ENCODE data around the gene SLC4A3.

SLC4A3 gene

DNA sequence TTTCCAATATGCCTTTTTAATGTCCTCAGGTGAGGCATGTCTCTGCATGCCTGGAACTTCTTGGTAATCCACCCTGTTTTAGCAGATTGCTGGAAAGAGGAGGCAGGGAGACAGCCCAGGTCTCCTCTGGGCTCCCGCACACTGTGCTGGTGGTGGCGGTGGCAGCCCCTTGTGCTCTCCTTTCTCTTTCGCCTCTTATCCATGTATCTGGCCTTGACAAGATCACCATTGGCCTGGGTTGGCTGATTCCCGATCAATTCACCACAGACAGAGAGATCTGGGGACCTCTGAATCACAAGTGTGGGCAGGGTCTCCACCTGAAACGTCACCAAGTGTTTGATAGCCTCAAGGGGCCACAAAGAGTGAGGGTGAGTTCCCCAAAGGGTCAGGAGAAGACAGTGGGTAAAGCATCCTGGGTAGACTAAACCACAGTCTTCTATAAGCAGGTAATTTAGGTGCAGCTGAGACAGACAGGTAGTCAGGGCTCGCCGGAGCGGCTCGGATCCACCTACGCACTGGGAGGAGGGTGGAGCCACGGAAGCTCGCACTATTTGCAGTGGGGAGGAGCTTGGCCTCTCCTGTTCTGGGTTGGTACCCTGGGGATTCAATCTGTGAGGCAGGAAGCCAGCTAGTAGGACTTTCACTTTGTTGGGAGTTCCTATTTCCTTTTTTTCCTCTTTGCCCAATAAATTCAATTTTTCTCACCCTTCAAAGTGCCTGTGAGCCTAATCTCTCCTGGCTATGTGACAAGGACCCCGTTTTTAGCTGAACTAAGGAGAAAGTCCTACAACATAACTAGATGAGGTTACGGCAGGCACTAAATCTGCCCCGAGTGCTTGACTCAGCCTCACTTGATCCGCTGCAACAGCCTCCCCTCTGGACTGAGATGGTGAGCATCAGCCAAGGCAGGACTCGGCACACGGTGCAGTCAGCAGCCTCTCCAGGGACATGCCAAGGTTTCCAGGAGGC lies 57.6 kb downstream of the SLC4A3 start:
- DNase-seq: no peak

DNA sequence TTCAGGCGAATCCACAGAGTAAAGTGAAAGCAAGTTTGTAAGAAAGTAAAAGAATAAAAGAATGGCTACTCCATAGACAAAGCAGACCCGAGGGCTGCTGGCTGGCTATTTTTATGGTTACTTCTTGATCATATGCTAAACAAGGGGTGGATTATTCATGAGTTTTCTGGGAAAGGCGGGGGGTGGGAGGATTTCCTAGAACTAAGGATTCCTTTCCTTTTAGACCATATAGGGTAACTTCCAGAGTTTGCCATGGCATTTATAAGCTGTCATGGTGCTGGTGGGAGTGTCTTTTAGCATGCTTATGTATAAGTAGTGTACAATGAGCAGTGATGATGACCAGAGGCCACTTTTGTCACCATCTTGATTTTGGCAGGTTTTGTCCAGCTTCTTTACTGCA lies 59.8 kb downstream of the SLC4A3 start:
- DNase-seq: no peak

DNA sequence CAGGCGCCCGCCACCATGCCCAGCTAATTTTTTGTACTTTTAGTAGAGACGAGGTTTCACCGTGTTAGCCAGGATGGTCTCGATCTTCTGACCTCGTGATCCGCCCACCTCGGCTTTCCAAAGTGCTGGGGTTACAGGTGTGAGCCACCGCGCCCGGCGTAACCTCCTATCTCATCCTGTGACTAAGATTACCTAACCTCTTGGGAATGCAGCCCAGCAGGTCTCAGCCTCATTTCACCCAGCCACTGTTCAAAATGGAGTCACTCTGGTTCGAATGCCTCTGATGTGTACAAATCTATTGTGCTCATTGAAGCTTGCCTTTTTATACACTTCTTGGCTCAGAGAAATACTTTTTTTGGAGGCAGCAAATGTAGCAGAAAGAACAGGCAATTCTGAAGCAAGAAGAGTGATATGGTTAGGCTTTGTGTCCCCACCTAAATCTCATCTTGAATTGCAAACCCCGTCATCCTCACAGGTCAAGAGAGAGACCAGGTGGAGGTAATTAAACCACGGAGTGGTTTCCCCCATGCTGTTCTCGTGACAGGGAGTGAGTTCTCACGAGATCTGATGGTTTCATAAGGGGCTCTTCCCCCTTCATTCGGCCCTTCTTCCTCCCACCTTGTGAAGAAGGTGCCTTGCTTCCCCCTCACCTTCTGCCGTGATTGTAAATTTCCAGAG lies 60.6 kb downstream of the SLC4A3 start:
- DNase-seq: no peak

DNA sequence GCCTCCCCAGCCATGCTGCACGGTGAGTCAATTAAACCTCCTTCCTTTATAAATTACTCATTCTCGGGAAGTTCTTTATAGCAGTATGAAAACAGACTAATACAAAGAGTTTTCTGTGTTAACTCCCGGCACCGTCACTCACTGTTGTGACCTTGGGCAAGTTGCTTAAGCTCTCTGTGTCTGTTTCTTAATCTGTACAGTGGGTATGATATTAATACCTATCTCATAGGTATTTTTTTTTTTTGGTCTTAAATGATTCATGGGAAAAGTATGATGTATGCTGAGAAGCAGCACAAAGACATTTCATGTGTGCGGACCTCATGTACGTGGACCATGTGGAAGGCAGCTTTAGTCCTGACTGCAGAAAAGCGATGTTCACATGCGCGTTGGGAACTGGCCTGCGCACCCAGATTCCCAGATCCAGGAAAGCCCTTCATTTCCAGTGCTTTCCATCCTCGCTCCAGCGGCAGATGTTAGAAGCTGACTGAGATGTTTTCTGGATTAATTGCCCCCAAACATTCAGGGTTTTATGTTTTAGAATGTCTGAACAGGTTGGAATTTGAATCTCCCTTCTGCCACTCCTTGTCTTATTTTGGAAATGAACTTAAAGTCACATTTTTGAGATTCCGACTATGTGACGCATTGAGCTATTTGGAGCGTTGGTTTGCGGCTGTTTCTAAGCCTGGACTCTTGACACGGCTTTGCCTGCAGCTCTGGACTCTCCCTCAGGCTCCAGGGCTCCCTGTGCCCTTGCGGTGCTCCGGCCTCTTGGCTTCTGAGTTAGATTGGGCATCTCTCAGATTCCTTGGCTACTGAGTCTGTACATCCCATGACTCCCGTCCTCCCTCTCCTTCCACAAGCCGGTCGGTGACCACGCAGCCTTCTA lies 61.4 kb downstream of the SLC4A3 start:
- DNase-seq: no peak

DNA sequence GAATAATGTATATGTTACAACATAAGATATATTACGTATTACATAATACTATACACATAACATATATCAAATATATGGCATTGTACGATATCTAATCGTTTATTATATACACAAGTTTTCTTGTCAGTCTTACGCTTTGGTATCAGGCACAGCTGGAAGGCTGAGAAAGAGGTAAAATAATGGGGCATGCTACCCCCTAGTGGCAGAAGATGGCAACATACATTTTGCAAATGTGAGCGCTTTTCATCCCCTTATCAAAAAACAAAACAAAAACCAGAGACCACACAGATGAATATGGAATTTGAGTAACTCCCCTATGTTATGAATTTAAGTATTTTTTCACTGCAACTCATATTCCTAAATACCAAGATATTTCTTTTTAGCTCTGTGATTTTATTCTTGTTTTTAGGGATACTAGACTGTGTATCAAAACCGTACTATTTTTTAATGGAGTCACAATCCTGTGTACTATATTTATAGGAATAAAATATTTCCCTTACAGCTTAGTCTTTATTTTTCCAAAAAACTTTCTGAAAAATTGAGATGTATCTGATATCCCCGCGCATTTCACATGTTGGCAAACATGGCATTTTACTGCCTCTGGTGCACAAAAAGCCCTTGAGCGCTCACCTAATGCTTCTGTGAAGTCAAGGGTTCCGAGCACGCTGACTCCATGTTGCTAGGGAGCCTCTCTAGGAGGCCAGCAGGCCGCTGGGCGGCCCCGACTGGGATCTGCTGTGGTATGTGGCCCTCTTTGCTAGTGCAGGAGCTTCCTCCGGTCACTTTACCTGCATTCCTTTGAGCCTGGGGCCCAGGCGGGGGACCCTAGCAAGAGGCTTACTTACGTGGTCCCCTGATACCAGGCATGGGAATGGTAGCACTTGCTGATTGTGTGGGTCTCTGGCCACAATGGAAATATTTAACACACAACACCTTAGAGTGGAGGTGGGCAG lies 62.5 kb downstream of the SLC4A3 start:
- peak; percentile 12 to 49 for DNase-seq

DNA sequence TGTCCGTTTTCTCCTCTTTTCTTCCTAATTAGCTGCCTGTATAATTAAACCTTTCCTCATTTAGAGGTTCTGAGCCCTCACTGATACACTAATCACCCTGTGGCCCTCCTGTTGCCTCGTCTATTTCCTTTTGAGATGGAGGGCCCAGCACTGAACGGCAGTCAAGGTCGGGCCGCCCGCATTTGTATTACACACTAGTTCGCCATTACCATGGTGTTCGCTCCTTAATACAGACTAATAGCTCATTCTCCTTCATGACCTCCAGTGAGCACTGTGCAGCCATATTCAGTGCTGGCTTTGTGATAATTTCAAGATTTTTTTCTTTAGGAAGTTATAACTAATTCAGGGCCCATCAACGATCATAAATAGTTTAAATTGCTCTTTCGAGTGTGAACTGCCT lies 64.1 kb downstream of the SLC4A3 start:
- no peak for DNase-seq

All from inflammatory macrophage treated with lipopolysaccharide for 1 hour (primary cell).